Osteoblast (primary cell): ENCODE measurements around the gene TMIGD1. TPM values are rescaled to one million over a fixed set of nuclear protein-coding genes. Genes with fewer than 3 reads are reported as not detected.

ENCODE experiments used
- DNase-seq: peaks from one replicate; pipeline ENCODE4 v3.0.0; 2011; ENCODE audit warnings: low spot score, mixed read lengths; ENCODE audit not compliant: insufficient read length; ENCODE audit errors: missing footprints
- H2AFZ ChIP-seq: 2 replicates; pipeline ENCODE4 v1.6.0; 2011; ENCODE audit warnings: mild to moderate bottlenecking, low read length
- H3K27ac ChIP-seq: 2 replicates; pipeline ENCODE4 v1.5.1; 2011; ENCODE audit warnings: mild to moderate bottlenecking, low read depth, low read length, moderate library complexity
- H3K27me3 ChIP-seq: 2 replicates; pipeline ENCODE4 v1.6.0; 2012; ENCODE audit warnings: mild to moderate bottlenecking, control low read depth, inconsistent platforms, low read length, moderate library complexity; ENCODE audit not compliant: insufficient read depth
- H3K36me3 ChIP-seq: 2 replicates; pipeline ENCODE4 v1.5.1; 2011; ENCODE audit warnings: mild to moderate bottlenecking, low read length, control low read depth, moderate library complexity; ENCODE audit not compliant: insufficient read depth
- H3K4me1 ChIP-seq: 2 replicates; pipeline ENCODE4 v1.5.1; 2011; ENCODE audit warnings: mild to moderate bottlenecking, low read length, control low read depth, moderate library complexity; ENCODE audit not compliant: insufficient read depth
- H3K4me2 ChIP-seq: 2 replicates; pipeline ENCODE4 v1.6.0; 2011; ENCODE audit warnings: mild to moderate bottlenecking, low read length; ENCODE audit not compliant: insufficient read depth
- H3K4me3 ChIP-seq: fragments of 200-600 bp; sonication (generic); 3 replicates; pipeline ENCODE4 v1.5.1; 2012; ENCODE audit warnings: mild to moderate bottlenecking, low read length, inconsistent platforms; ENCODE audit not compliant: insufficient read depth
- H3K79me2 ChIP-seq: 2 replicates; pipeline ENCODE4 v1.6.0; 2012; ENCODE audit warnings: mild to moderate bottlenecking, low read length, control low read depth, inconsistent platforms; ENCODE audit not compliant: insufficient read depth
- H3K9me3 ChIP-seq: 2 replicates; pipeline ENCODE4 v1.5.1; 2011; ENCODE audit warnings: low read depth, low read length, control low read depth
- H4K20me1 ChIP-seq: 2 replicates; pipeline ENCODE4 v1.6.0; 2012; ENCODE audit warnings: mild to moderate bottlenecking, low read length, control low read depth; ENCODE audit not compliant: insufficient read depth
- CTCF ChIP-seq: IDR thresholded peaks from 2 replicates; pipeline ENCODE4 v1.5.1; 2011; ENCODE audit warnings: mild to moderate bottlenecking, low read depth, low read length, moderate library complexity; ENCODE audit errors: extremely low read depth
- total RNA-seq: library from RNA; depleted of rRNA; stranded (reverse); fragments of >200 nt; gene quantifications from 2 replicates; pipeline ENCODE4 v1.2.3, GENCODE V29; 2012

TMIGD1 gene
- total RNA-seq, 1 donor: not detected

GRCh38 chr17:30297715-30298114 lies 36.1 kb downstream of the TMIGD1 start:
- Histone ChIP-seq H3K4me3 (no peak overlapping the region), H3K79me2 (no peaks in the 10 kb centered on the region), H3K36me3 (no peaks in the 10 kb centered on the region), H3K4me2 (no peak overlapping the region), H3K27ac (no peak overlapping the region), H3K27me3 (no peaks in the 10 kb centered on the region), H3K9me3 (no peaks in the 10 kb centered on the region), H3K4me1 (no peaks in the 10 kb centered on the region), H4K20me1 (no peaks in the 10 kb centered on the region), H2AFZ (no peak overlapping the region)
- no peak for DNase-seq
- no peak for TF ChIP-seq CTCF

- DNase-seq: no peak
- no peaks in the 10 kb centered on the region for H4K20me1 ChIP-seq
- no peaks in the 10 kb centered on the region for H3K9me3 ChIP-seq
- no peak overlapping the region for H3K27ac ChIP-seq
- H2AFZ ChIP-seq: peak overlapping the region; percentile 47
- H3K4me2 ChIP-seq: no peak overlapping the region
- H3K4me1 ChIP-seq: no peaks in the 10 kb centered on the region
- H3K79me2 ChIP-seq: no peaks in the 10 kb centered on the region
- H3K27me3 ChIP-seq: no peaks in the 10 kb centered on the region
- H3K4me3 ChIP-seq: no peak overlapping the region
- no peaks in the 10 kb centered on the region for H3K36me3 ChIP-seq
- TF ChIP-seq CTCF: no peak
These were observed 37.3 kb downstream of the TMIGD1 start for GRCh38 chr17:30296499-30297080.

- Histone ChIP-seq H3K79me2 (peaks cover 21% of the 10 kb centered on the region), H3K27ac (peak overlapping the region; percentile 67), H3K27me3 (no peaks in the 10 kb centered on the region), H3K9me3 (no peaks in the 10 kb centered on the region), H3K4me2 (peak overlapping the region; percentile 96), H4K20me1 (peaks cover 8% of the 10 kb centered on the region), H3K4me1 (peaks cover 12% of the 10 kb centered on the region), H3K36me3 (peaks cover 17% of the 10 kb centered on the region), H2AFZ (peak overlapping the region; percentile 96), H3K4me3 (peak overlapping the region; percentile 94)
- peak; percentile 58 for DNase-seq
- no peak for TF ChIP-seq CTCF
These were observed 41.5 kb downstream of the TMIGD1 start for GRCh38 chr17:30292286-30292858.

- H4K20me1 ChIP-seq: peaks cover 8% of the 10 kb centered on the region
- DNase-seq: peak; percentile 96
These were observed 42.1 kb downstream of the TMIGD1 start, which contains the start of gene BLMH for GRCh38 chr17:30291543-30292285. Gene BLMH (minus strand): TSS chr17:30291944. CDS start chr17:30291819, 125 bp downstream.

More at GRCh38 chr17:30291543-30292285, 42.1 kb downstream of the TMIGD1 start, which contains the start of gene BLMH:
- Histone ChIP-seq H3K79me2 (peaks cover 21% of the 10 kb centered on the region), H3K9me3 (no peaks in the 10 kb centered on the region), H3K4me1 (peaks cover 12% of the 10 kb centered on the region), H2AFZ (peak within 1 kb of the TSS; percentile 96), H3K27me3 (no peaks in the 10 kb centered on the region), H3K4me2 (peak within 1 kb of the TSS; percentile 96), H3K4me3 (peak within 1 kb of the TSS; percentile 94), H3K36me3 (peaks cover 24% of the 10 kb centered on the region), H3K27ac (peak within 1 kb of the TSS; percentile 67)
- no peak for TF ChIP-seq CTCF
